ENCODE data around the gene CDCA7L. TPM values are rescaled to one million over a fixed set of nuclear protein-coding genes. Genes with fewer than 3 reads are reported as not detected.
"Not testable (repeated sequence)": the region's sequence is repeated elsewhere in the genome, so short reads cannot be mapped to it uniquely, and the experiment has no call there.

CDCA7L gene
- total RNA-seq, 4 donors from 2014 or later = 29.2 to 129 (median 74.9) TPM

DNA sequence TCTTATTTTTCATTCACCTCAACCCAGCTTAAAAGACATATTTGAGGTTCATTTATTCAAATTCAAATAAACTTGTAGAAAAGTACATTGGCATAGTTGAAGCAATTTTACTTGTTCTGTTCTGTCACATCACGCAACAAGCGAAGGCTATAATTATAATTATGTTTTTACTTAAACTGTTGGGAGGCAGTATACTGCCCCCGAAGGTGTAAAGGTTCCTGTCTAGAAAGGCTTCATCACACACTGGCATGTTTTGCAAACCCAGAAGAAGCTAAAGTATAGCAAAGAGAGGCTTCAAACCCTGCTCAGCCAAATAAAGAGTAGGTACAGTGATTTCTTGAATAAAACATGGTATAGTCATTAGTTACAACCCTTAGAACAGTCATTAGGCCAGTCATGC lies 62.6 kb downstream of the CDCA7L start:
- TF ChIP-seq POLR2A (IDR thresholded peaks at IDR 0.05) = no peak
- TF ChIP-seq CTCF (IDR thresholded peaks at IDR 0.05) = no peak
- DNase-seq (ENCODE audit: low spot score in 2 of 2) = no peak
- 72 to 94% methylated on average over 3 of the region's 3 CpGs for WGBS, 2 donors
- H3K4me3 ChIP-seq (ENCODE audit: low read depth, poor library complexity, severe bottlenecking) = no peak overlapping the region
- intact Hi-C loops (cut with DNase I; ENCODE audit: low total_unique reads) = no loop called here

DNA sequence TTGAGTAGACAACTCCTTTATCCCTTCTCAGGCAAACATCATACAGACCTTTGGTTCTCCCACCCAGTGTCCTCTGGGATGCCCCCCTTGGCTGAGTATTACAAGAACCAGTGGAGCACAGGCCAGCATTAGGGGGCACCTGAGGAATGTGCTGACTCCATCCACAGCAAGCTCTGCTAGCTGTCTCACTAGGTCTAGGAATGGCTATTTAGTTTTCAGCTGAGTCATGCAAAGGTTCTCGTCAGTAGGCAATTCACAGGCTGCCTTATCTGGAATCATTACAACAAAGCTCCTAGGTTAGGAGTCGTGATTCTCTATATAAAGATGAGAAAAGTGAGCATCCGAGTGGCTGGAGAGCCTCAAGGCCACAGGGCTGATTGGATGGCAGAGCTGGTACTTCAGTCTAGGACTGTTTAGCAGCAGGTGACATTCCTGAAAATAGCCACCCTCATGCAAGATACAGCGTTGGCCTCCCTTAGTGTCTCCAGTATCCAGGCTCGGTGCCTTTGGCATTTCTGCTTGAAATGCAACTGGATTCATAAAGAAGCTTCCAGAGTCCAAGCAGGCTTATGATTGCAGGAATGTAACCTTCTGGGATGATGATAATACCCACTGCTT lies 75.8 kb downstream of the CDCA7L start:
- TF ChIP-seq POLR2A (IDR thresholded peaks at IDR 0.05) (no peak), CTCF (IDR thresholded peaks at IDR 0.05) (no peak)
- no peak overlapping the region for H3K4me3 ChIP-seq (ENCODE audit: low read depth, poor library complexity, severe bottlenecking)
- no peak for DNase-seq (ENCODE audit: low spot score in 2 of 2)
- intact Hi-C loops (cut with DNase I; ENCODE audit: low total_unique reads) = no loop called here
- WGBS, 2 donors = 62 to 75% methylated on average over 5 of the region's 5 CpGs

DNA sequence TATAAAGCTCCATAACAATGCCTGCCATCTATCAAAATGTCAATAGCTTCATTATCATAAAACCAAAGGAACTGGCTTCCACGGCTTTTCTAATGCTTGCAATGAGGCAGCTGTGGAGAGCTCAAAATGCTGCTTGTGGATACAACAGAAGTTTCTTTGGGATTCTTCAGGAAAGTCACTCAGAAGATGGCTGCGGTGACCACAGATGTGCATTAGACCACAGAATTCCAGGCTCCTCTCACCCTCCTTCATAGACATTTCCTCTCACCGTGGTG lies 77.2 kb downstream of the CDCA7L start:
- intact Hi-C loops (cut with DNase I; ENCODE audit: low total_unique reads) = no loop called here
- no peak overlapping the region for H3K4me3 ChIP-seq (ENCODE audit: low read depth, poor library complexity, severe bottlenecking)
- 59 to 63% methylated on average over 3 of the region's 3 CpGs for WGBS, 2 donors
- TF ChIP-seq POLR2A (IDR thresholded peaks at IDR 0.05) = no peak
- no peak for TF ChIP-seq CTCF (IDR thresholded peaks at IDR 0.05)
- DNase-seq (ENCODE audit: low spot score in 2 of 2) = no peak

DNA sequence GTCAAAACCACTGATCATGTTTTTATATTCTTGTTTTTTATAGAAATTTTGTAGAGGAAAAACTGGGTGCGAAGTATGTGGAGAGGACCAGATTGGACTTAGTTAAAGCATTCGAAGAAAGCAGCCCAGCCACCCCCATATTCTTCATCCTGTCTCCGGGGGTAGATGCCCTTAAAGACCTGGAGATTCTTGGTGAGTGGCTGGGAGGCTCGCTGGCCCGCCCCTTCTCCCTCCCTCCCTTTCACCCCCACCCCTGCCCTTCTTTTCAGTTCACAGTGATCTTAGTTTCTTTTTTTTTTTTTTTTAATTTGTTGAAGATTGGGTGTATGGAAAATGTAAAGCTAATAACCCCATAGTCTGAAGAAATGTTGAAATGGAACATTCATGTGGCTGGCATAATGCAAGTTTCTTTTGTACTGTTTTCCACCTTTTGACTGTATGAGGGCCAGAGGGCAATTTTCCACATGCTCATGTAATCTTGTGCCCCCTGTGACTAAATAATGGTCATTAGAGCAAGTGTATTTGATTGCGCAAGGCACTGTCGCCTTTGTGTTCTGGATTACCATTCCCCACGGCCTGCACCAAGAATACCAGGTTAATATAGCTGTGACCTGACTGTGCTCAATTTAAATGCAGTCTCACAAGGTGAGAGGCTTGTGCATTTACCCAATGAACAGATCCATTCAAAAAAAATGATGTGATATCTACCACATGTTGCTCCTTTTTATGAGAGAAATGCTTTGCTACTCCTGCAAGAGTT lies 77.7 kb downstream of the CDCA7L start:
- TF ChIP-seq CTCF (IDR thresholded peaks at IDR 0.05) (no peak), POLR2A (IDR thresholded peaks at IDR 0.05) (no peak)
- no peak overlapping the region for H3K4me3 ChIP-seq (ENCODE audit: low read depth, poor library complexity, severe bottlenecking)
- intact Hi-C loops (cut with DNase I; ENCODE audit: low total_unique reads) = no loop called here
- WGBS, 2 donors = 76 to 83% methylated on average over 8 of the region's 8 CpGs
- no peak for DNase-seq (ENCODE audit: low spot score in 2 of 2)

DNA sequence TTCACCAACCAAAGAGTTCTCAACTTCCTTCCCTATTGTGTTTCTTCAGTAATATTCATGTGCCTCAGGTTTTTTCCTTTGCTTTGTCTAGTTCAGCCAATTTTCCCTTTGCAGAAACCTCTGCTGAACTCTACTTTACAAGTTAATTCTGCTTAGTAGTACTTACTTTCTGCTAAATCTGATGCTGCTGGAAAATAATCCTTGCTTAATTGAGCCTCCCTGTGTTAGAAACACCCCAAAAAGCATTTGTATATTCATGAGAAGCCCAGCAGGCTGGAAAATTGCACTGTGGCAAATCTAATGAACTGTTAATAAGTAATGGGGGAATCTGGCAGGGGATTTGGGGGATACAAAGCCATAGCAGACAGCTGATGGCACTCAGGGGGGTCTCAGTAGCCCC lies 78.5 kb downstream of the CDCA7L start:
- intact Hi-C loops (cut with DNase I; ENCODE audit: low total_unique reads) = no loop called here
- H3K4me3 ChIP-seq (ENCODE audit: low read depth, poor library complexity, severe bottlenecking) = no peak overlapping the region
- TF ChIP-seq CTCF (IDR thresholded peaks at IDR 0.05) (no peak), POLR2A (IDR thresholded peaks at IDR 0.05) (no peak)
- no peak for DNase-seq (ENCODE audit: low spot score in 2 of 2)

- H3K4me3 ChIP-seq (ENCODE audit: low read depth, poor library complexity, severe bottlenecking) = no peak overlapping the region
- DNase-seq (ENCODE audit: low spot score in 2 of 2) = no peak
- intact Hi-C loops (cut with DNase I; ENCODE audit: low total_unique reads) = no loop called here
- WGBS, 2 donors = 57 to 70% methylated on average over 1 of the region's 1 CpG
- TF ChIP-seq CTCF (IDR thresholded peaks at IDR 0.05) (no peak), POLR2A (IDR thresholded peaks at IDR 0.05) (no peak)
Measured at GRCh38 chr7:21866731-21867130, 79.0 kb downstream of the CDCA7L start.

GRCh38 chr7:21865631-21866204 lies 80.0 kb downstream of the CDCA7L start:
- DNase-seq (ENCODE audit: low spot score in 2 of 2); intact Hi-C loops (cut with DNase I; ENCODE audit: low total_unique reads); H3K4me3 ChIP-seq (ENCODE audit: low read depth, poor library complexity, severe bottlenecking): not testable (repeated sequence)
- WGBS, 2 donors = 59 to 60% methylated on average over 7 of the region's 7 CpGs

All from lower leg skin (tissue), 4 donors.